Neural cell (in vitro differentiated cells): ENCODE data around the gene CSTB.

Source experiments
- EZH2 ChIP-seq: fragments of 200-600, 300-800 bp; shearing (Covaris generic), sonication (generic); IDR thresholded peaks from 2 replicates; pipeline ENCODE4 v1.6.1; 2014; ENCODE audit warnings: antibody characterized with exemption, low read length, borderline replicate concordance, mild to moderate bottlenecking; ENCODE audit not compliant: insufficient read depth, poor library complexity, severe bottlenecking
- SMC3 ChIP-seq: fragments of 450-650 bp; conservative IDR thresholded peaks from 2 replicates; pipeline ENCODE4 v1.6.1; 2014; ENCODE audit warnings: antibody characterized with exemption, mild to moderate bottlenecking, moderate library complexity; ENCODE audit not compliant: poor library complexity
- TF ChIP-seq, protein P1 (sequence below): fragments of 450-650 bp; IDR thresholded peaks from 2 replicates; pipeline ENCODE4 v1.5.1; 2014; ENCODE audit warnings: antibody characterized with exemption, mild to moderate bottlenecking, moderate library complexity; ENCODE audit not compliant: poor library complexity, severe bottlenecking

DNA sequence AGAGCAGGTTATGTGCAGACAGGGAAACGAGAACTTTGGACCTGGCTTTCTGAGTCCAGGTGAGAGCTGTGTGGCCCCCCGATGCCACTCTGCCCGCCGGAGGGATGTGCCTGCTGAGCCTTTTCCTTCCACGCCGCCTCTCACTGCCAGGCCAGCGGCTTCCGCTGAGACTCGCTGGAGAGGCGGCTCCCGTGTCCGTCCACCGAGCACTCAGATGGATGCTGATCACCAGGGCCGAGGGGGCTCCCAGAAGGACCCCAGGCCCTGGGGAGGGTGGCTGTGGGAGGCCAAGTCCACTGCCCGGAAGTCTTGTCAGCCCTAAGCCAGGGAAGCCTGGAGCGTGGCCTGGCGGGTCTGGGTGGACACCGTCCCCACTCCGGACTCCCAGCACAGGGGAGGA is 16.5 kb downstream of the CSTB start:
- TF ChIP-seq SMC3 (no peak), EZH2 (no peak)
- TF ChIP-seq, protein P1, sequence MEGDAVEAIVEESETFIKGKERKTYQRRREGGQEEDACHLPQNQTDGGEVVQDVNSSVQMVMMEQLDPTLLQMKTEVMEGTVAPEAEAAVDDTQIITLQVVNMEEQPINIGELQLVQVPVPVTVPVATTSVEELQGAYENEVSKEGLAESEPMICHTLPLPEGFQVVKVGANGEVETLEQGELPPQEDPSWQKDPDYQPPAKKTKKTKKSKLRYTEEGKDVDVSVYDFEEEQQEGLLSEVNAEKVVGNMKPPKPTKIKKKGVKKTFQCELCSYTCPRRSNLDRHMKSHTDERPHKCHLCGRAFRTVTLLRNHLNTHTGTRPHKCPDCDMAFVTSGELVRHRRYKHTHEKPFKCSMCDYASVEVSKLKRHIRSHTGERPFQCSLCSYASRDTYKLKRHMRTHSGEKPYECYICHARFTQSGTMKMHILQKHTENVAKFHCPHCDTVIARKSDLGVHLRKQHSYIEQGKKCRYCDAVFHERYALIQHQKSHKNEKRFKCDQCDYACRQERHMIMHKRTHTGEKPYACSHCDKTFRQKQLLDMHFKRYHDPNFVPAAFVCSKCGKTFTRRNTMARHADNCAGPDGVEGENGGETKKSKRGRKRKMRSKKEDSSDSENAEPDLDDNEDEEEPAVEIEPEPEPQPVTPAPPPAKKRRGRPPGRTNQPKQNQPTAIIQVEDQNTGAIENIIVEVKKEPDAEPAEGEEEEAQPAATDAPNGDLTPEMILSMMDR, result no peak
